ENCODE results near the gene VOPP1.

GRCh38 chr7:55536619-55537457, 35.5 kb downstream of the VOPP1 start:
- TF ChIP-seq EP300 (IDR thresholded peaks at IDR 0.05; ENCODE audit: borderline replicate concordance) (no peak), RAD21 (IDR thresholded peaks at IDR 0.05; ENCODE audit: low read depth) (no peak), NFIC (IDR thresholded peaks at IDR 0.05) (no peak), CREB1 (IDR thresholded peaks at IDR 0.05; ENCODE audit: low read depth) (no peak), YY1 (IDR thresholded peaks at IDR 0.05; ENCODE audit: low read depth) (no peak), CEBPB (IDR thresholded peaks at IDR 0.05) (no peak), MAX (IDR thresholded peaks at IDR 0.05) (no peak), TAF1 (IDR thresholded peaks at IDR 0.05; ENCODE audit: low read depth) (no peak), TCF12 (IDR thresholded peaks at IDR 0.05; ENCODE audit: low read depth) (no peak)
- TF ChIP-seq, protein P1, sequence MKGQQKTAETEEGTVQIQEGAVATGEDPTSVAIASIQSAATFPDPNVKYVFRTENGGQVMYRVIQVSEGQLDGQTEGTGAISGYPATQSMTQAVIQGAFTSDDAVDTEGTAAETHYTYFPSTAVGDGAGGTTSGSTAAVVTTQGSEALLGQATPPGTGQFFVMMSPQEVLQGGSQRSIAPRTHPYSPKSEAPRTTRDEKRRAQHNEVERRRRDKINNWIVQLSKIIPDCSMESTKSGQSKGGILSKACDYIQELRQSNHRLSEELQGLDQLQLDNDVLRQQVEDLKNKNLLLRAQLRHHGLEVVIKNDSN (IDR thresholded peaks at IDR 0.05), result no peak
- TF ChIP-seq, protein P2, sequence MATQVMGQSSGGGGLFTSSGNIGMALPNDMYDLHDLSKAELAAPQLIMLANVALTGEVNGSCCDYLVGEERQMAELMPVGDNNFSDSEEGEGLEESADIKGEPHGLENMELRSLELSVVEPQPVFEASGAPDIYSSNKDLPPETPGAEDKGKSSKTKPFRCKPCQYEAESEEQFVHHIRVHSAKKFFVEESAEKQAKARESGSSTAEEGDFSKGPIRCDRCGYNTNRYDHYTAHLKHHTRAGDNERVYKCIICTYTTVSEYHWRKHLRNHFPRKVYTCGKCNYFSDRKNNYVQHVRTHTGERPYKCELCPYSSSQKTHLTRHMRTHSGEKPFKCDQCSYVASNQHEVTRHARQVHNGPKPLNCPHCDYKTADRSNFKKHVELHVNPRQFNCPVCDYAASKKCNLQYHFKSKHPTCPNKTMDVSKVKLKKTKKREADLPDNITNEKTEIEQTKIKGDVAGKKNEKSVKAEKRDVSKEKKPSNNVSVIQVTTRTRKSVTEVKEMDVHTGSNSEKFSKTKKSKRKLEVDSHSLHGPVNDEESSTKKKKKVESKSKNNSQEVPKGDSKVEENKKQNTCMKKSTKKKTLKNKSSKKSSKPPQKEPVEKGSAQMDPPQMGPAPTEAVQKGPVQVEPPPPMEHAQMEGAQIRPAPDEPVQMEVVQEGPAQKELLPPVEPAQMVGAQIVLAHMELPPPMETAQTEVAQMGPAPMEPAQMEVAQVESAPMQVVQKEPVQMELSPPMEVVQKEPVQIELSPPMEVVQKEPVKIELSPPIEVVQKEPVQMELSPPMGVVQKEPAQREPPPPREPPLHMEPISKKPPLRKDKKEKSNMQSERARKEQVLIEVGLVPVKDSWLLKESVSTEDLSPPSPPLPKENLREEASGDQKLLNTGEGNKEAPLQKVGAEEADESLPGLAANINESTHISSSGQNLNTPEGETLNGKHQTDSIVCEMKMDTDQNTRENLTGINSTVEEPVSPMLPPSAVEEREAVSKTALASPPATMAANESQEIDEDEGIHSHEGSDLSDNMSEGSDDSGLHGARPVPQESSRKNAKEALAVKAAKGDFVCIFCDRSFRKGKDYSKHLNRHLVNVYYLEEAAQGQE (IDR thresholded peaks at IDR 0.05; ENCODE audit: low read depth), result no peak
